ENCODE results near the gene TRUB2. TPM values are rescaled to one million over a fixed set of nuclear protein-coding genes. Genes with fewer than 3 reads are reported as not detected.

The TRUB2 gene
- total and polyA plus RNA-seq, 4 donors, result 14.6 to 28.9 (median 17.2) TPM

DNA sequence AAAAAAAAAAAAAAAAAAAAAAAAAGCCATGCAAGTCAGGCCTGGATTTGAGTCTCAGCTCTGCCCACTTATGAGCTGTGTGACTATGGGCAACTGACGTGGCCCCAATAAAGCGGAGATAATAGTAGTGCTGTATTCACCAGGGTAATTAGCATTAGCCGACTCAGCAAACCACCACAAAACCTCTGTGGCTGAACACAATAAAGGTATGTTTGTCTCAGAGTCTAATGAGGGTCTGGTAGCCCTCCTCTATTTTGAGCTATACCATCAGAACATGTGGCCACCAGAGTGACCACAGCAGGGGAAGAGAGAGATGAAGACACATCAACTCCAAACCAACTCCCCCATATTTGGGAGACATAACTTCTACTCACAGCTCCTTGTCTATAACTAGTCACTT lies 30.2 kb downstream of the TRUB2 start:
- H3K9ac ChIP-seq (ENCODE audit: insufficient read depth in 1 of 2, low read length in 2 of 2), result no peak overlapping the region
- WGBS, 2 donors, result 95% methylated on average over 3 of the region's 3 CpGs
- H3K9me3 ChIP-seq (ENCODE audit: control insufficient read depth in 4 of 4, insufficient read depth in 3 of 4, low read length in 3 of 4), result no peaks in the 10 kb centered on the region
- peaks cover 0 to 7% (median 1%) of the 10 kb centered on the region in 4 donors for H3K36me3 ChIP-seq (ENCODE audit: control insufficient read depth in 4 of 4, insufficient read depth in 4 of 4, low read length in 4 of 4)
- TF ChIP-seq, protein P1, sequence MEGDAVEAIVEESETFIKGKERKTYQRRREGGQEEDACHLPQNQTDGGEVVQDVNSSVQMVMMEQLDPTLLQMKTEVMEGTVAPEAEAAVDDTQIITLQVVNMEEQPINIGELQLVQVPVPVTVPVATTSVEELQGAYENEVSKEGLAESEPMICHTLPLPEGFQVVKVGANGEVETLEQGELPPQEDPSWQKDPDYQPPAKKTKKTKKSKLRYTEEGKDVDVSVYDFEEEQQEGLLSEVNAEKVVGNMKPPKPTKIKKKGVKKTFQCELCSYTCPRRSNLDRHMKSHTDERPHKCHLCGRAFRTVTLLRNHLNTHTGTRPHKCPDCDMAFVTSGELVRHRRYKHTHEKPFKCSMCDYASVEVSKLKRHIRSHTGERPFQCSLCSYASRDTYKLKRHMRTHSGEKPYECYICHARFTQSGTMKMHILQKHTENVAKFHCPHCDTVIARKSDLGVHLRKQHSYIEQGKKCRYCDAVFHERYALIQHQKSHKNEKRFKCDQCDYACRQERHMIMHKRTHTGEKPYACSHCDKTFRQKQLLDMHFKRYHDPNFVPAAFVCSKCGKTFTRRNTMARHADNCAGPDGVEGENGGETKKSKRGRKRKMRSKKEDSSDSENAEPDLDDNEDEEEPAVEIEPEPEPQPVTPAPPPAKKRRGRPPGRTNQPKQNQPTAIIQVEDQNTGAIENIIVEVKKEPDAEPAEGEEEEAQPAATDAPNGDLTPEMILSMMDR (IDR thresholded peaks at IDR 0.05; ENCODE audit: control extremely low read depth, extremely low read depth), result no peak
- H3K27me3 ChIP-seq (ENCODE audit: control insufficient read depth in 3 of 3, insufficient read depth in 3 of 3, low read length in 2 of 3), result no peaks in the 10 kb centered on the region
- ATAC-seq (ENCODE audit: insufficient read depth, low FRiP score) (no peak), DNase-seq (no peak)
- no peak overlapping the region for H3K4me3 ChIP-seq
- H3K4me1 ChIP-seq (ENCODE audit: control insufficient read depth in 5 of 5, insufficient read depth in 5 of 5, low read length in 5 of 5), result peaks cover 0 to 5% (median 0%) of the 10 kb centered on the region in 5 donors
- no peak overlapping the region for H3K27ac ChIP-seq (ENCODE audit: low read depth in 1 of 2, low read length in 1 of 2)

DNA sequence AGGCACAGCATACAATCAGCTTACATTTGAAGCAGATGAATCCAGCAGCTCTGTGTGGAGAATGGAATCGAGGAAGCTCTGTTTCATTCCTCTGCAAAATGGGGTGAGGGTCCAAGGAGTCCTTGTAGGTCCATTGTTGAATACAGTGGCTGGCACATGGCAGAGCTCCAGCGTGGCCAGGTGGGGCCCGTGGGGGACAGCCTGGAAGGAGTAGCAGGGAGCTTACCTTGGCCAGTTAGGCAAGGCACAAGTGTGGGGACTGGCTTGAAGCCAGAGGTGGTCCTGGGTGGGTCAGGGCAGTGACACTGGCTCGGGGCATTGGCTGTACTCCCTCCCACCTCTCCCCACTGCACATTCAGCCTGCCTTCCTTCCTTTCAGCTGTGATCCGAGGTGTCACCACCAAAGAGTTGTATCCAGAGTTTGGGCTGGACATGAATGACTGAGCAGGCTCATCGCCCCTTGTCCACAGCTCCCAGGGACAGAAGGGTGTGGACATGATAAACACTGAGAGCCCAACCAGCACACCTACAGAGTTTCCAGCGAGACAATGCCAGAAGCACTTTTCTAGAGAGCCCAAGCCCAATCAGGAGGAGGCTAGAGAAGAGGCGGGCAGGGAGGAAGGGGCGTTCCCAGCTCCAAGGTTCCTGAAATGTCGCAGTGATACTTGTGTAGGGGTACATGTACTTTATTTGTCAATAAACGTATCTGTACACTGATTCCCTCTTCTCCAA lies 33.8 kb downstream of the TRUB2 start:
- ATAC-seq (ENCODE audit: insufficient read depth, low FRiP score) (no peak), DNase-seq (no peak)
- TF ChIP-seq, protein P1 (IDR thresholded peaks at IDR 0.05; ENCODE audit: control extremely low read depth, extremely low read depth), result no peak
- 89 to 91% methylated on average over 11 of the region's 11 CpGs for WGBS, 2 donors
- H3K4me3 ChIP-seq, result no peak overlapping the region
- no peak overlapping the region for H3K9ac ChIP-seq (ENCODE audit: insufficient read depth in 1 of 2, low read length in 2 of 2)
- H3K36me3 ChIP-seq (ENCODE audit: control insufficient read depth in 4 of 4, insufficient read depth in 4 of 4, low read length in 4 of 4), result peaks cover 0 to 17% (median 5%) of the 10 kb centered on the region in 4 donors
- H3K9me3 ChIP-seq (ENCODE audit: control insufficient read depth in 4 of 4, insufficient read depth in 3 of 4, low read length in 3 of 4), result no peaks in the 10 kb centered on the region
- H3K27ac ChIP-seq (ENCODE audit: low read depth in 1 of 2, low read length in 1 of 2), result no peak overlapping the region
- no peaks in the 10 kb centered on the region for H3K4me1 ChIP-seq (ENCODE audit: control insufficient read depth in 5 of 5, insufficient read depth in 5 of 5, low read length in 5 of 5)
- H3K27me3 ChIP-seq (ENCODE audit: control insufficient read depth in 3 of 3, insufficient read depth in 3 of 3, low read length in 2 of 3), result no peaks in the 10 kb centered on the region

DNA sequence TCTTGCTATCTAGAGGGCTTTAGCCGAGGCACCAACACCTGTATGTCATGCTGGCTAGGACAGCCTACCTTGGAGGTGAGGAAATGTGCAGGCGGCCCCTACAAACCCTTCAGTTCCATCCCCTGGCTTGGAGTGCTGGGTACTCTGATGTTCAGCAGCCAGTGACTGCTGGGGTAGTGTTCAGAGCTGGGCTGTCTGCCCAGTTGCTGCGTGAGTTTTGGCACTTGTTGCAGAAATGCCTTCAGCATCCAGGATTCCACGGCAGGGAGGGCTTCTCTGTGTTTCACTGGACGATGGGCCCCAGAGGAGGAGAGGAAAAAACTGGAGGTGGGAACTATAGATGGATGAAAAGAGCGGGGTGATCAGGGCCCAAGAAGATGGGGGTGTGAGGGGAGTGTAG lies 35.8 kb downstream of the TRUB2 start:
- Histone ChIP-seq H3K9ac (ENCODE audit: insufficient read depth in 1 of 2, low read length in 2 of 2) (no peak overlapping the region), H3K4me1 (ENCODE audit: control insufficient read depth in 5 of 5, insufficient read depth in 5 of 5, low read length in 5 of 5) (no peaks in the 10 kb centered on the region), H3K27me3 (ENCODE audit: control insufficient read depth in 3 of 3, insufficient read depth in 3 of 3, low read length in 2 of 3) (no peaks in the 10 kb centered on the region), H3K27ac (ENCODE audit: low read depth in 1 of 2, low read length in 1 of 2) (no peak overlapping the region), H3K4me3 (no peak overlapping the region), H3K9me3 (ENCODE audit: control insufficient read depth in 4 of 4, insufficient read depth in 3 of 4, low read length in 3 of 4) (no peaks in the 10 kb centered on the region), H3K36me3 (ENCODE audit: control insufficient read depth in 4 of 4, insufficient read depth in 4 of 4, low read length in 4 of 4) (peaks cover 0 to 17% (median 5%) of the 10 kb centered on the region in 4 donors)
- ATAC-seq (ENCODE audit: insufficient read depth, low FRiP score) (no peak), DNase-seq (peak; percentile 81 to 91 (median 86))
- 77 to 92% methylated on average over 6 of the region's 6 CpGs for WGBS, 2 donors
- TF ChIP-seq, protein P1 (IDR thresholded peaks at IDR 0.05; ENCODE audit: control extremely low read depth, extremely low read depth), result no peak

Data from lung (tissue), 12 donors.